WI38 (cell line): ENCODE data around the gene CCDC142.

Experiments used
- H3K4me3 ChIP-seq: 2 replicates; pipeline ENCODE4 v1.5.1; 2011; ENCODE audit warnings: low read depth, mild to moderate bottlenecking, control low read depth, low read length
- CTCF ChIP-seq: IDR thresholded peaks from 2 replicates; pipeline ENCODE4 v1.5.1; 2012; ENCODE audit warnings: low read depth, mild to moderate bottlenecking, control low read depth, low read length

Gene CCDC142

GRCh38 chr2:74424139-74424992, 58.4 kb downstream of the CCDC142 start:
- TF ChIP-seq CTCF: no peak

More at GRCh38 chr2:74424139-74424992, 58.4 kb downstream of the CCDC142 start:
- no peak overlapping the region for H3K4me3 ChIP-seq
